ENCODE results near the gene SPACA5B. TPM values are rescaled to one million over a fixed set of nuclear protein-coding genes. Genes with fewer than 3 reads are reported as not detected.
"Not testable (repeated sequence)": the region's sequence is repeated elsewhere in the genome, so short reads cannot be mapped to it uniquely, and the experiment has no call there.

SPACA5B gene
- total RNA-seq, 3 donors from 2014 or later (not counting 1 experiment from before 2014, with no cell fraction given): not detected

DNA sequence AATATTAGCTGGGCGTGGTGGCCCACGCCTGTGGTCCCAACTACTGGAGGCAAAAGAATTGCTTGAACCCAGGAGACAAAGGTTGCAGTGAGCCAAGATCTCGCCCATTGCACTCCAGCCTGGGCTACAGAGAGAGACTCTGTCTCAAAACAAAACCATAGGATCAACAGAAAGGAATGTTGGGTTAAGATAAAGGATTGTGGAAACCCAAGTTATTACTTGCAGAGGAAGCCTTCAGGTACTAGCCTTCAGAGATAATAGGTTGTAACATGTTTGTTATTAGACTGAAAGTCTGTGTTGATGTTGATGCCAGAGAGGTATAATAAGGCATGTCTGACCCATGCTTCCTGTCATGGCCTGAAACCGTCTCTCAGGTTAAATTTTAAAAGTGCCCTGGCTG is 49.3 kb downstream of the SPACA5B start:
- no peaks in the 10 kb centered on the region for H3K36me3 Mint-ChIP-seq
- H3K27me3 Mint-ChIP-seq (ENCODE audit: low read depth in 2 of 2): peaks cover 11 to 16% of the 10 kb centered on the region in 2 donors

GRCh38 chrX:48180811-48181210 is 50.4 kb downstream of the SPACA5B start:
- Mint-ChIP-seq H3K27me3 (ENCODE audit: low read depth in 2 of 2) (peaks cover 13 to 27% of the 10 kb centered on the region in 2 donors), H3K4me3 (no peak overlapping the region), H3K9me3 (no peaks in the 10 kb centered on the region), H3K4me1 (no peaks in the 10 kb centered on the region), H3K27ac (no peak overlapping the region), H3K36me3 (no peaks in the 10 kb centered on the region)
- intact Hi-C loops (cut with micrococcal nuclease): no loop called here
- Histone ChIP-seq H3K27ac (ENCODE audit: low read length) (no peak overlapping the region), H3K27me3 (ENCODE audit: control insufficient read depth, insufficient read depth, low read length) (no peaks in the 10 kb centered on the region), H3K9me3 (ENCODE audit: control insufficient read depth, insufficient read depth, low read length) (no peaks in the 10 kb centered on the region), H3K36me3 (ENCODE audit: control insufficient read depth, insufficient read depth, low read length) (no peaks in the 10 kb centered on the region), H3K4me3 (ENCODE audit: low read length) (no peak overlapping the region), H3K4me1 (ENCODE audit: control insufficient read depth, insufficient read depth, low read length) (no peaks in the 10 kb centered on the region)
- no peak for DNase-seq
- WGBS (ENCODE audit: insufficient coverage): 100% methylated on average over 1 of the region's 4 CpGs
- no peak for ATAC-seq
- TF ChIP-seq, protein P1, sequence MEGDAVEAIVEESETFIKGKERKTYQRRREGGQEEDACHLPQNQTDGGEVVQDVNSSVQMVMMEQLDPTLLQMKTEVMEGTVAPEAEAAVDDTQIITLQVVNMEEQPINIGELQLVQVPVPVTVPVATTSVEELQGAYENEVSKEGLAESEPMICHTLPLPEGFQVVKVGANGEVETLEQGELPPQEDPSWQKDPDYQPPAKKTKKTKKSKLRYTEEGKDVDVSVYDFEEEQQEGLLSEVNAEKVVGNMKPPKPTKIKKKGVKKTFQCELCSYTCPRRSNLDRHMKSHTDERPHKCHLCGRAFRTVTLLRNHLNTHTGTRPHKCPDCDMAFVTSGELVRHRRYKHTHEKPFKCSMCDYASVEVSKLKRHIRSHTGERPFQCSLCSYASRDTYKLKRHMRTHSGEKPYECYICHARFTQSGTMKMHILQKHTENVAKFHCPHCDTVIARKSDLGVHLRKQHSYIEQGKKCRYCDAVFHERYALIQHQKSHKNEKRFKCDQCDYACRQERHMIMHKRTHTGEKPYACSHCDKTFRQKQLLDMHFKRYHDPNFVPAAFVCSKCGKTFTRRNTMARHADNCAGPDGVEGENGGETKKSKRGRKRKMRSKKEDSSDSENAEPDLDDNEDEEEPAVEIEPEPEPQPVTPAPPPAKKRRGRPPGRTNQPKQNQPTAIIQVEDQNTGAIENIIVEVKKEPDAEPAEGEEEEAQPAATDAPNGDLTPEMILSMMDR (IDR thresholded peaks at IDR 0.05): no peak

More for the DNA sequence above, 49.3 kb downstream of the SPACA5B start:
- DNase-seq: no peak
- TF ChIP-seq, protein P1 (IDR thresholded peaks at IDR 0.05): no peak
- H3K27me3 ChIP-seq (ENCODE audit: control insufficient read depth, insufficient read depth, low read length): no peaks in the 10 kb centered on the region
- no peak overlapping the region for H3K27ac ChIP-seq (ENCODE audit: low read length)
- WGBS (ENCODE audit: insufficient coverage): 95% methylated on average over 2 of the region's 4 CpGs
- no peak for ATAC-seq
- no peaks in the 10 kb centered on the region for H3K4me1 ChIP-seq (ENCODE audit: control insufficient read depth, insufficient read depth, low read length)
- Mint-ChIP-seq H3K27ac (no peak overlapping the region), H3K4me3 (no peak overlapping the region), H3K4me1 (no peaks in the 10 kb centered on the region), H3K9me3 (no peaks in the 10 kb centered on the region)
- no peaks in the 10 kb centered on the region for H3K36me3 ChIP-seq (ENCODE audit: control insufficient read depth, insufficient read depth, low read length)
- no peak overlapping the region for H3K4me3 ChIP-seq (ENCODE audit: low read length)
- no peaks in the 10 kb centered on the region for H3K9me3 ChIP-seq (ENCODE audit: control insufficient read depth, insufficient read depth, low read length)
- intact Hi-C loops (cut with micrococcal nuclease): no loop called here

GRCh38 chrX:48181882-48182281 is 51.5 kb downstream of the SPACA5B start:
- H3K36me3 Mint-ChIP-seq; DNase-seq; H3K9me3 ChIP-seq (ENCODE audit: control insufficient read depth, insufficient read depth, low read length); H3K9me3 Mint-ChIP-seq; ATAC-seq; H3K36me3 ChIP-seq (ENCODE audit: control insufficient read depth, insufficient read depth, low read length); intact Hi-C loops (cut with micrococcal nuclease); H3K4me1 Mint-ChIP-seq; H3K27ac Mint-ChIP-seq; H3K27ac ChIP-seq (ENCODE audit: low read length); H3K4me1 ChIP-seq (ENCODE audit: control insufficient read depth, insufficient read depth, low read length); H3K4me3 ChIP-seq (ENCODE audit: low read length); H3K4me3 Mint-ChIP-seq; H3K27me3 ChIP-seq (ENCODE audit: control insufficient read depth, insufficient read depth, low read length): not testable (repeated sequence)
- H3K27me3 Mint-ChIP-seq (ENCODE audit: low read depth in 2 of 2): peaks cover 10 to 27% of the 10 kb centered on the region in 2 donors
- WGBS (ENCODE audit: insufficient coverage): 94% methylated on average over 3 of the region's 5 CpGs

Other genes starting within 250 kb of the SPACA5B start
- gene ZNF182, start 126.6 kb upstream of the SPACA5B start, total RNA-seq: 10 to 100 TPM in 1 of 3 donors, 1 to 10 TPM in 2; 7.1 to 10.4 (median 7.8) TPM
- not detected for gene SPACA5, start 123.6 kb upstream of the SPACA5B start, total RNA-seq
- 1 to 10 TPM; 2.2 to 3.4 (median 3.1) TPM for gene ZNF630, start 59.0 kb upstream of the SPACA5B start, total RNA-seq
- not detected for gene SSX5, start 66.2 kb downstream of the SPACA5B start, total RNA-seq
- not detected for gene SSX1, start 124.8 kb downstream of the SPACA5B start, total RNA-seq
- not detected for gene SSX3, start 226.1 kb downstream of the SPACA5B start, total RNA-seq